SK-N-SH treated with all-trans-retinoic acid at 6 μM for 48 hours (cell line): Measurements from ENCODE around the gene ATP5MG.

ENCODE experiments used
- ATAC-seq: fragments of 200-7000 bp; cut with Tn5 transposase; 3 replicates; pipeline ENCODE4 v1.9.1; 2020; ENCODE audit warnings: mild to moderate bottlenecking, moderate library complexity
- ARNTL ChIP-seq: fragments of 450-650 bp; formaldehyde crosslinking; IDR thresholded peaks from 2 replicates; pipeline ENCODE4 v1.5.0; 2020; ENCODE audit warnings: low read depth, mild to moderate bottlenecking, moderate library complexity, borderline replicate concordance
- BACH2 ChIP-seq: fragments of 250-450 bp; sonication (Bioruptor Pico); IDR thresholded peaks from 2 replicates; pipeline ENCODE4 v1.9.0; 2021; ENCODE audit warnings: mild to moderate bottlenecking, borderline replicate concordance
- CSDC2 ChIP-seq: fragments of 250-450 bp; sonication (Bioruptor Pico); IDR thresholded peaks from 2 replicates; pipeline ENCODE4 v1.5.0; 2020; ENCODE audit warnings: mild to moderate bottlenecking, moderate library complexity
- CSRNP3 ChIP-seq: fragments of 250-450 bp; sonication (Bioruptor Pico); IDR thresholded peaks from 2 replicates; pipeline ENCODE4 v1.5.1; 2021; ENCODE audit warnings: mild to moderate bottlenecking, moderate library complexity
- ESRRG ChIP-seq: fragments of 250-450 bp; sonication (Bioruptor Pico); IDR thresholded peaks from 2 replicates; pipeline ENCODE4 v1.6.1; 2021; ENCODE audit warnings: mild to moderate bottlenecking
- GLIS3 ChIP-seq: fragments of 250-450 bp; sonication (Bioruptor Pico); IDR thresholded peaks from 2 replicates; pipeline ENCODE4 v1.5.0; 2020; ENCODE audit warnings: mild to moderate bottlenecking, moderate library complexity
- ISL1 ChIP-seq: fragments of 250-450 bp; sonication (Bioruptor Pico); IDR thresholded peaks from 2 replicates; pipeline ENCODE4 v2.1.2; 2022; ENCODE audit warnings: mild to moderate bottlenecking, moderate library complexity
- OSR1 ChIP-seq: fragments of 250-450 bp; sonication (Bioruptor Pico); IDR thresholded peaks from 2 replicates; pipeline ENCODE4 v1.8.0; 2022; ENCODE audit warnings: moderate library complexity, mild to moderate bottlenecking, inconsistent platforms
- PATZ1 ChIP-seq: fragments of 250-450 bp; sonication (Bioruptor Pico); IDR thresholded peaks from 2 replicates; pipeline ENCODE4 v1.8.0; 2020; ENCODE audit warnings: mild to moderate bottlenecking, moderate library complexity, borderline replicate concordance
- POU6F1 ChIP-seq: fragments of 250-450 bp; sonication (Bioruptor Pico); IDR thresholded peaks from 2 replicates; pipeline ENCODE4 v1.8.0; 2021; ENCODE audit warnings: low read depth, mild to moderate bottlenecking, moderate library complexity, borderline replicate concordance
- PPARA ChIP-seq: fragments of 250-450 bp; sonication (Bioruptor Pico); IDR thresholded peaks from 2 replicates; pipeline ENCODE4 v1.5.0; 2020; ENCODE audit warnings: mild to moderate bottlenecking, borderline replicate concordance
- RARB ChIP-seq: fragments of 250-450 bp; sonication (Bioruptor Pico); IDR thresholded peaks from 2 replicates; pipeline ENCODE4 v1.8.0; 2021; ENCODE audit warnings: mild to moderate bottlenecking, moderate library complexity
- SNAI2 ChIP-seq: fragments of 250-450 bp; sonication (Bioruptor Pico); IDR thresholded peaks from 2 replicates; pipeline ENCODE4 v1.5.0; 2020; ENCODE audit warnings: mild to moderate bottlenecking, moderate library complexity
- TCF4 ChIP-seq: fragments of 250-450 bp; sonication (Bioruptor Pico); IDR thresholded peaks from 2 replicates; pipeline ENCODE4 v1.8.0; 2021; ENCODE audit warnings: mild to moderate bottlenecking, moderate library complexity, borderline replicate concordance
- TOX ChIP-seq: fragments of 250-450 bp; sonication (Bioruptor Pico); IDR thresholded peaks from 2 replicates; pipeline ENCODE4 v1.8.0; 2021; ENCODE audit warnings: mild to moderate bottlenecking, moderate library complexity, borderline replicate concordance
- ZC3H10 ChIP-seq: fragments of 250-450 bp; sonication (Bioruptor Pico); IDR thresholded peaks from 2 replicates; pipeline ENCODE4 v1.5.1; 2021; ENCODE audit warnings: mild to moderate bottlenecking, moderate library complexity
- ZFP3 ChIP-seq: fragments of 250-450 bp; sonication (Bioruptor Pico); IDR thresholded peaks from 2 replicates; pipeline ENCODE4 v1.5.0; 2020; ENCODE audit warnings: mild to moderate bottlenecking, moderate library complexity
- ZFP30 ChIP-seq: fragments of 450-650 bp; formaldehyde crosslinking; IDR thresholded peaks from 2 replicates; pipeline ENCODE4 v1.5.0; 2022; ENCODE audit warnings: mild to moderate bottlenecking, moderate library complexity
- ZNF565 ChIP-seq: fragments of 450-650 bp; formaldehyde crosslinking; conservative IDR thresholded peaks from 2 replicates; pipeline ENCODE4 v1.5.0; 2020; ENCODE audit warnings: low read depth, mild to moderate bottlenecking, moderate library complexity
- ZNF70 ChIP-seq: fragments of 450-650 bp; formaldehyde crosslinking; IDR thresholded peaks from 2 replicates; pipeline ENCODE4 v1.5.0; 2020; ENCODE audit warnings: mild to moderate bottlenecking, moderate library complexity
- ZNF8 ChIP-seq: fragments of 450-650 bp; formaldehyde crosslinking; IDR thresholded peaks from 2 replicates; pipeline ENCODE4 v1.5.0; 2020; ENCODE audit warnings: mild to moderate bottlenecking, moderate library complexity
- TF ChIP-seq, protein P1 (sequence below): fragments of 250-450 bp; sonication (Bioruptor Pico); IDR thresholded peaks from 2 replicates; pipeline ENCODE4 v1.5.1; 2020; ENCODE audit warnings: low read depth, mild to moderate bottlenecking, moderate library complexity

ATP5MG gene

GRCh38 chr11:118442908-118443589, 41.6 kb downstream of the ATP5MG start:
- no peak for ATAC-seq
- TF ChIP-seq ZNF8 (CRISPR knock-in tag), result no peak
- no peak for TF ChIP-seq ZNF70
- no peak for TF ChIP-seq TOX
- no peak for TF ChIP-seq TCF4 (CRISPR knock-in tag)
- no peak for TF ChIP-seq CSRNP3 (CRISPR knock-in tag)
- TF ChIP-seq PATZ1 (CRISPR knock-in tag), result no peak
- no peak for TF ChIP-seq POU6F1 (CRISPR knock-in tag)
- TF ChIP-seq SNAI2 (CRISPR knock-in tag), result no peak
- no peak for TF ChIP-seq BACH2
- no peak for TF ChIP-seq ZFP30 (CRISPR knock-in tag)
- TF ChIP-seq ARNTL (CRISPR knock-in tag), result no peak
- no peak for TF ChIP-seq ESRRG (CRISPR knock-in tag)
- no peak for TF ChIP-seq ZC3H10 (CRISPR knock-in tag)
- no peak for TF ChIP-seq ZFP3 (CRISPR knock-in tag)
- no peak for TF ChIP-seq ISL1 (CRISPR knock-in tag)
- TF ChIP-seq ZNF565 (CRISPR knock-in tag), result no peak
- TF ChIP-seq CSDC2 (CRISPR knock-in tag), result no peak
- no peak for TF ChIP-seq PPARA (CRISPR knock-in tag)
- no peak for TF ChIP-seq RARB (CRISPR knock-in tag)
- no peak for TF ChIP-seq GLIS3

DNA sequence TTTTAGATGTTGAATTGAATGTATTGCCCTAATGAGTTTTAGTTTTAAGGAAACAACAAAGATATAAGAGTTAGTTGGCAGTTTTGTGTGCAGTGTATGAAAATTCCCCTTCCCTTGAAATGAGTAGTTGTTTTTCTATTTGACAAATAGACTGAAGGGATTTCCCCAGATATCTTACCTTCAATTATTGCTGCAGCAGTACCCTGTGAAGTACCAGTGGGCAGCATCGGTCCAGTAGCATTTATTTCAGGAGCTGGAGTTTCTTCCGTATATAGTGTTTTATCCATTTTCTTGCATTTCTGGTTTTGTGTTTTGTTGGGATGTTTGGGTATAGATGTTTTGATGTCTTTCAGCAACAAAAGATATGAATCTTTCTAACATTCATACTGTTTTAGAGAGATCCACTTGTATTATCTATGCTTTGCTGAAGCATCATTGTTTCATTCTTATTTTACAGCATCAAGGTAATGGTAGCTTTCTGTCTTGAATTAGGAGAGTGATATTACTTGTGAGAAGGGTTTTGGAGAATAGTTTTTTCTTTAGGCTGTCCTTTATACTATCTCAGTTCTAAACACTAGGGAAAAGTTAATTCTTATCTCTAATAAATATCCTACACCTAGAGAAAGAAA, 42.3 kb downstream of the ATP5MG start:
- TF ChIP-seq RARB (CRISPR knock-in tag), result no peak
- TF ChIP-seq GLIS3, result no peak
- TF ChIP-seq, protein P1, sequence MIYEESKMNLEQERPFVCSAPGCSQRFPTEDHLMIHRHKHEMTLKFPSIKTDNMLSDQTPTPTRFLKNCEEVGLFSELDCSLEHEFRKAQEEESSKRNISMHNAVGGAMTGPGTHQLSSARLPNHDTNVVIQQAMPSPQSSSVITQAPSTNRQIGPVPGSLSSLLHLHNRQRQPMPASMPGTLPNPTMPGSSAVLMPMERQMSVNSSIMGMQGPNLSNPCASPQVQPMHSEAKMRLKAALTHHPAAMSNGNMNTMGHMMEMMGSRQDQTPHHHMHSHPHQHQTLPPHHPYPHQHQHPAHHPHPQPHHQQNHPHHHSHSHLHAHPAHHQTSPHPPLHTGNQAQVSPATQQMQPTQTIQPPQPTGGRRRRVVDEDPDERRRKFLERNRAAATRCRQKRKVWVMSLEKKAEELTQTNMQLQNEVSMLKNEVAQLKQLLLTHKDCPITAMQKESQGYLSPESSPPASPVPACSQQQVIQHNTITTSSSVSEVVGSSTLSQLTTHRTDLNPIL (CRISPR knock-in tag), result no peak
- no peak for TF ChIP-seq ARNTL (CRISPR knock-in tag)
- TF ChIP-seq ZFP3 (CRISPR knock-in tag), result no peak
- TF ChIP-seq BACH2, result no peak
- no peak for TF ChIP-seq ZNF565 (CRISPR knock-in tag)
- TF ChIP-seq PATZ1 (CRISPR knock-in tag), result no peak
- no peak for TF ChIP-seq SNAI2 (CRISPR knock-in tag)
- no peak for TF ChIP-seq ZNF70
- ATAC-seq, result no peak

GRCh38 chr11:118447423-118447822, 46.0 kb downstream of the ATP5MG start:
- no peak for ATAC-seq
- no peak for TF ChIP-seq TCF4 (CRISPR knock-in tag)
- TF ChIP-seq ISL1 (CRISPR knock-in tag), result no peak
- TF ChIP-seq BACH2, result no peak
- TF ChIP-seq ESRRG (CRISPR knock-in tag), result no peak
- TF ChIP-seq ZC3H10 (CRISPR knock-in tag), result no peak
- TF ChIP-seq CSDC2 (CRISPR knock-in tag), result no peak
- no peak for TF ChIP-seq CSRNP3 (CRISPR knock-in tag)
- no peak for TF ChIP-seq ARNTL (CRISPR knock-in tag)
- TF ChIP-seq GLIS3, result no peak
- no peak for TF ChIP-seq ZFP3 (CRISPR knock-in tag)
- TF ChIP-seq POU6F1 (CRISPR knock-in tag), result no peak
- TF ChIP-seq ZNF70, result no peak
- TF ChIP-seq ZNF8 (CRISPR knock-in tag), result no peak
- no peak for TF ChIP-seq OSR1 (CRISPR knock-in tag)
- no peak for TF ChIP-seq PPARA (CRISPR knock-in tag)
- TF ChIP-seq, protein P1 (CRISPR knock-in tag), result no peak
- TF ChIP-seq SNAI2 (CRISPR knock-in tag), result no peak
